ENCODE data around the gene ANKRA2. TPM values are rescaled to one million over a fixed set of nuclear protein-coding genes. Genes with fewer than 3 reads are reported as not detected.

Gene ANKRA2
- total RNA-seq, 4 donors from 2014 or later = 9.2 to 17.1 (median 12.7) TPM

DNA sequence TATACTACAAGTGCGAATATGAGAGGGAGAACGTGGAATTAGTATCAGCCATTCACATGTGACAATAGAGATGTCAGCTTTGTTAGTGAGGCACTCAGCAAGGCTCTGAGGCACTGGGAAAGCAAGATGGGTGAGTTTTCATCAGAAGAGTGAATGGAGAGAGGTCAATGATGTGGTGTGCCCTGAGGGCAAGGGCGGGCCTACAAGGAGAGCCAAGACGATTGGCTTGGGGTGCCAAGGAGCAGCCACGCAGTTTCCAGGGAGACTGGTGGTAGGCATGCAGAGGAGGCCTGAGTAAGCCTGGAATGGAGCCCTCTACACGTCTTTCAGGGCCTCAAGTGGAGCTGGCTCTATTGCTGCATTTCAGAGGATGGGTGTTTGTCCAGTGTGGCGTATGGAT lies 42.5 kb downstream of the ANKRA2 start:
- TF ChIP-seq, protein P1, sequence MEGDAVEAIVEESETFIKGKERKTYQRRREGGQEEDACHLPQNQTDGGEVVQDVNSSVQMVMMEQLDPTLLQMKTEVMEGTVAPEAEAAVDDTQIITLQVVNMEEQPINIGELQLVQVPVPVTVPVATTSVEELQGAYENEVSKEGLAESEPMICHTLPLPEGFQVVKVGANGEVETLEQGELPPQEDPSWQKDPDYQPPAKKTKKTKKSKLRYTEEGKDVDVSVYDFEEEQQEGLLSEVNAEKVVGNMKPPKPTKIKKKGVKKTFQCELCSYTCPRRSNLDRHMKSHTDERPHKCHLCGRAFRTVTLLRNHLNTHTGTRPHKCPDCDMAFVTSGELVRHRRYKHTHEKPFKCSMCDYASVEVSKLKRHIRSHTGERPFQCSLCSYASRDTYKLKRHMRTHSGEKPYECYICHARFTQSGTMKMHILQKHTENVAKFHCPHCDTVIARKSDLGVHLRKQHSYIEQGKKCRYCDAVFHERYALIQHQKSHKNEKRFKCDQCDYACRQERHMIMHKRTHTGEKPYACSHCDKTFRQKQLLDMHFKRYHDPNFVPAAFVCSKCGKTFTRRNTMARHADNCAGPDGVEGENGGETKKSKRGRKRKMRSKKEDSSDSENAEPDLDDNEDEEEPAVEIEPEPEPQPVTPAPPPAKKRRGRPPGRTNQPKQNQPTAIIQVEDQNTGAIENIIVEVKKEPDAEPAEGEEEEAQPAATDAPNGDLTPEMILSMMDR (IDR thresholded peaks at IDR 0.05 in 4 of 5, conservative IDR thresholded peaks at IDR 0.05 in 1 of 5) = no peak
- no peak for TF ChIP-seq POLR2A (IDR thresholded peaks at IDR 0.05)
- no peaks in the 10 kb centered on the region for H3K36me3 ChIP-seq
- in situ Hi-C loops (cut with MboI; ENCODE audit: low sequenced_read_pairs in 4 of 4) = no loop called here
- intact Hi-C loops (cut with DNase I; ENCODE audit: low total_unique reads) = no loop called here
- H3K4me3 ChIP-seq = no peak overlapping the region
- no peaks in the 10 kb centered on the region for H3K9me3 ChIP-seq
- no peaks in the 10 kb centered on the region for H3K4me1 ChIP-seq
- no peak overlapping the region for H3K27ac ChIP-seq
- no peak for DNase-seq
- no peak for ATAC-seq
- no peaks in the 10 kb centered on the region for H3K27me3 ChIP-seq

DNA sequence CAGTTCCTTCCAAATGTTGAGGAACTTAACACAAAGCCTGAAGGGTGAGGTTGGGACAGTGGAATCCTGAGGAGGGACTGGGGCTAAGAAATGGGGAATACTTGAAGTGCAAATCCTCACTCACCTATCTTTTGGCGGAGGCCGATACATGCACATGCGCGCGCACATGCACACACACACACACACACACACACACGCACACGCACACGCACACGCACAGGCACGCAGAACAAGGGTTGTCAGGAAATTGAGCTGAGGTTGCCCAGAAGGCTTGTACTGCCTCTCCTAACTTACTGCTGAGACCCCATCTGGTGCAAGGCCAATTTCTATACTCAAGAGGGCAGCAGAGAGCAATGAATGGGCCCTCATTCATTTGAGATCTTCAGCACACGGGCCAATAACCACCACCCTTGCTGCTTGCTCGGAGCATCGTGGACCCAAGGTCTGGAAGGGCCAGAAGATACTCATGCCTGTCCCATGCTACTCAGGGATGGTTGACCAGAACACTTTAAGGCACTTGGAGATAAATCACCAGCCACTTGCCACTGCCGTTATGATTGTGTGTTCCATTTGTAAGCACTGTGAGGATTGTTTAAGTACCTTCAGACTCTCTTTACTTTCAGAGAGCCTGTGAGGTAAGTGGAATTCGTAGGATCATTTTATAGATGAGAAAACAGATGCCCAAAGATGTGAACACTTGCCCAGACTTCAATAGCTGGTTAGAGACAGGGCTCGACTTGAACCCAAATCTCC lies 45.7 kb downstream of the ANKRA2 start:
- Histone ChIP-seq H3K9me3 (no peaks in the 10 kb centered on the region), H3K36me3 (no peaks in the 10 kb centered on the region), H3K27me3 (no peaks in the 10 kb centered on the region), H3K27ac (no peak overlapping the region), H3K4me3 (no peak overlapping the region), H3K4me1 (no peaks in the 10 kb centered on the region)
- ATAC-seq = peak; percentile 72 to 91
- intact Hi-C loops (cut with DNase I; ENCODE audit: low total_unique reads) = loop anchor here (2.0 kb wide), 1 partner anchor 17 kb away; no protein-coding TSS in a partner anchor
- in situ Hi-C loops (cut with MboI; ENCODE audit: low sequenced_read_pairs in 4 of 4) = no loop called here
- TF ChIP-seq, protein P1 (IDR thresholded peaks at IDR 0.05 in 4 of 5, conservative IDR thresholded peaks at IDR 0.05 in 1 of 5) = peak in 4 of 5 experiments; percentile 47 to 66 (median 56)
- no peak for TF ChIP-seq POLR2A (IDR thresholded peaks at IDR 0.05)
- DNase-seq = peak; percentile 11 to 27

DNA sequence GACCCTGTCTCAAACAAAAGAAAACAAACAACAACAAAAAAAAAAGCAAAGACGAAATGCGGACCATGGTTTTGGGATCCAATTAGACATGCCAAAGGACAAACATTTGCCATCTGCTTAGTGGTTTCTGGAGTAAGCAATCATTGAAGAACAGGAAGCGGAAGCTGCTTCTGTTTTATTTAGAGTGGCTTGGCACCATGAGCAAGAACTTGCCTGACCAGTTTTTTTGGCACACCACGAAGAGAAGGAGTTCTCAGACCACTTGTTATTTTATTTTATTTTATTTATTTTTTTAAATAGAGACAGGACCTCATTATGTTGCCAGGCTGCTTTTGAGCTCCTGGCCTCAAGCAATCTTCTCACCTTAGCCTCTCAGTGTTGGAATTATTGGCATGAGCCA lies 50.2 kb downstream of the ANKRA2 start:
- no peak overlapping the region for H3K27ac ChIP-seq
- no peaks in the 10 kb centered on the region for H3K27me3 ChIP-seq
- no peaks in the 10 kb centered on the region for H3K9me3 ChIP-seq
- in situ Hi-C loops (cut with MboI; ENCODE audit: low sequenced_read_pairs in 4 of 4) = no loop called here
- no peak for DNase-seq
- no peak overlapping the region for H3K4me3 ChIP-seq
- ATAC-seq = no peak
- intact Hi-C loops (cut with DNase I; ENCODE audit: low total_unique reads) = no loop called here
- no peaks in the 10 kb centered on the region for H3K4me1 ChIP-seq
- H3K36me3 ChIP-seq = no peaks in the 10 kb centered on the region
- TF ChIP-seq POLR2A (IDR thresholded peaks at IDR 0.05) = no peak
- TF ChIP-seq, protein P1 (IDR thresholded peaks at IDR 0.05 in 4 of 5, conservative IDR thresholded peaks at IDR 0.05 in 1 of 5) = no peak

DNA sequence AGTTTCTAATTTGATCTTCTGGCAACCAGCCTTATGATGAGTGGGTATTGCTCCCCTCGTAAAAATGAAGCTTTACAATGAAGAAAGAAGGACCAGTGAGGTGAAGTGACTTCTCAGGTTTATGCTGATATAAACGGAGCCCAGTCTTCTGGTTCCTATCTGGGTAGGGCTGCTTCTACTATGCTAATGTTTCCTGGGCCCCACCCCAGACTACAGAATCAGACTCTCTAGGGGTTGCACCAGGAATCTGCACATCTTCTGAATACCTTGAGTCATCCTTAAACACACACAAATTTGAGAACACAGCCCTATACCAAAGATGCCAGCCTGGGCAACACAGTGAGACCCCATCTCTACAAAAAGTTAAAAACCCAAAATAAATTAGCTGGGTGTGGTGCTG lies 51.0 kb downstream of the ANKRA2 start:
- H3K4me3 ChIP-seq = no peak overlapping the region
- H3K36me3 ChIP-seq = no peaks in the 10 kb centered on the region
- ATAC-seq (no peak), DNase-seq (no peak)
- no peaks in the 10 kb centered on the region for H3K27me3 ChIP-seq
- intact Hi-C loops (cut with DNase I; ENCODE audit: low total_unique reads) (no loop called here), in situ Hi-C loops (cut with MboI; ENCODE audit: low sequenced_read_pairs in 4 of 4) (no loop called here)
- H3K4me1 ChIP-seq = no peaks in the 10 kb centered on the region
- no peak overlapping the region for H3K27ac ChIP-seq
- H3K9me3 ChIP-seq = no peaks in the 10 kb centered on the region
- TF ChIP-seq, protein P1 (IDR thresholded peaks at IDR 0.05 in 4 of 5, conservative IDR thresholded peaks at IDR 0.05 in 1 of 5) = no peak
- no peak for TF ChIP-seq POLR2A (IDR thresholded peaks at IDR 0.05)
